Breast epithelium (tissue), 3 donors: ENCODE data around the gene MC1R.

Experiments used
- CTCF ChIP-seq, 3 donors: fragments of 450-650 bp; IDR thresholded peaks; one replicate each; pipeline ENCODE4 v1.5.1; 2016 to 2017; ENCODE audit warnings: antibody characterized with exemption in 3 of 3, mild to moderate bottlenecking in 3 of 3, moderate library complexity in 3 of 3
- POLR2A ChIP-seq: fragments of 450-650 bp; IDR thresholded peaks from one replicate; pipeline ENCODE4 v1.6.1; 2016; ENCODE audit warnings: antibody characterized with exemption, mild to moderate bottlenecking, moderate library complexity

DNA sequence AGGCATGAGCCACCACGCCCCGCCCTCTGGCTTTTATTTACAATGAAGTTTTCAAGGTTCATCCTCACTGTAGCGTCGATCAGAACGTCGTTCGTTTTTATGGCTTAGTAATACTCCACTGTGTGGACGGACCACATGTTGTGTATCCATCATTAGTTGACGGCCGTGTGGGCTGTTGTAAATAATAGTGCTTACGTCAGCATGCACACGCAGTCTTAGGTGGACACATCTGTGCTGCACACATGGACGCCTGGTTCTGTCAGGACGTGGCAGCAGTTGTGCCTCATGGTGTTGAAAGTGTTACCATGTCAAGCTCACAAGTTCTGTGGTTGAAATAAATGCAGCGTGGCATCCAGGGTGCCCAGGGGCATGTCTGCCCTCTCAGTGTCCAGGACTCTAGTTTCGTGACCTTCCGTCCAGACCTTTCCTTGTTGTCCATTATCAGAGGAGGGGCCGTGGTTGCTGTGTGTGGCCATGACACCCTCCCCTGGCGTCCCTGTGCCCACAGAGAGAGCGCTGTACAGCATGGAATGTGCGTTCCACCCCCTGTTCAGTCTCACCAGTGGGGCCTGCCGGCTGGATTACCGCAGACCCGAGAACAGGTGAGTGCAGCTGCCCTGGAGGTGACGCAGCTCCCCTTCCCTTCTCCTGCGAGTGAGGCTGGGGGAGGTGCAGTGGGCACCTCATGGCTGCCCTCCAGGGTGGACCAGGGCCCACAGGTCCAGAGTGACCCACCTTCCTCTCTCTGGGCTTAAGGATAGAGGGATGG, 23.0 kb upstream of the MC1R start:
- no peak for TF ChIP-seq CTCF (IDR thresholded peaks at IDR 0.05)
- no peak for TF ChIP-seq POLR2A
